HEK293T (cell line): Measurements from ENCODE around the gene PCDHB1.

Experiments used
- BHLHE40 ChIP-seq: fragments of 450-650 bp; IDR thresholded peaks from 2 replicates; pipeline ENCODE4 v1.6.1; 2016; ENCODE audit warnings: mild to moderate bottlenecking, moderate library complexity, borderline replicate concordance
- CTBP1 ChIP-seq: fragments of 450-650 bp; IDR thresholded peaks from 2 replicates; pipeline ENCODE4 v1.6.1; 2016; ENCODE audit warnings: borderline replicate concordance
- ELF4 ChIP-seq: fragments of 450-650 bp; IDR thresholded peaks from 2 replicates; pipeline ENCODE4 v1.6.1; 2017; ENCODE audit warnings: antibody characterized with exemption
- FOXK2 ChIP-seq: fragments of 450-650 bp; IDR thresholded peaks from 2 replicates; pipeline ENCODE4 v1.6.1; 2016; ENCODE audit warnings: mild to moderate bottlenecking
- LEF1 ChIP-seq: fragments of 450-650 bp; IDR thresholded peaks from 2 replicates; pipeline ENCODE4 v1.6.1; 2017; ENCODE audit warnings: mild to moderate bottlenecking, borderline replicate concordance
- SUZ12 ChIP-seq: fragments of 450-650 bp; IDR thresholded peaks from 2 replicates; pipeline ENCODE4 v1.6.1; 2016; ENCODE audit warnings: mild to moderate bottlenecking

DNA sequence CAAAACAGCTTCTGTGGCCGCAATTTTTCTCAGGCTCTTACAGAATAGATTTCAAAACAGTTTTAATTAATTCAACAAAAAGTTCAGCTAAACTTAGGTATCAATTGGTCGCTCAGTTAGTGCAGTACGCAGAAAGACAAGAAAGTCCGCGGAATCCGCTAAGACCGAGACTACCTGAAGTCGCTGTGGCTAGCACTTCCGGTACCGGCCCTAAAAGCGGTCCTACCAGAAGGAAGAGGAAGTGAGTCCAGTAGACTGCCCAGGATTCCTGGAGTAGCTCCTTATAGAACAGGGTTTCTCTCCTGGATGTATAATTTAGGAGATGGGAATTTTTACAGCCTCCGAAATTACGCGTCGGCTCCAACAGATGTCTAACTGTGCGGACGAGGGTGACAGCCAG lies 26.7 kb downstream of the PCDHB1 start:
- TF ChIP-seq ELF4 (no peak), LEF1 (no peak), BHLHE40 (no peak), CTBP1 (no peak), FOXK2 (no peak), SUZ12 (no peak)
